ENCODE measurements around the gene GMPR2.

The GMPR2 gene

DNA sequence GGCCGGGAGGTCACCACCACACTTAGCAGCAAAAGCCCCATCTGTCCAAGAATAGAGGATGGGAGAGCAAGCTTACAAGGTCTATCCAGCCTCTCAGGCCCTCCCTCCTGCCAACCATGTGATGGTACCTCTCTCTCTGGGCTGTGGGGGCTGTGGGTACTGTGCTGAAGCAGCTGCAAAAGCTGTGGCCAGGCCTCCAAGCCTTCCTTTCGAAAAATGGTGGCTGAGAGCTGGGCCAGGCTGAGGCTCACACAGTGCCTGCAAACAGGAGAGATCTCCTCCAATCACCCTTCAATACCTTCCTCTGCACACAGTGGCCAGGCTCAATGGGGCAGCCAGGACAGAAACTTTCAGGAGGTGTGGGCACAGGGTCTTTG, 45.2 kb upstream of the GMPR2 start:
- peak overlapping the region; percentile 59 for H3K4me3 ChIP-seq (ENCODE audit: control insufficient read depth, low read depth, low read length)
- no peak for DNase-seq (ENCODE audit: low read depth)
- TF ChIP-seq, protein P1, sequence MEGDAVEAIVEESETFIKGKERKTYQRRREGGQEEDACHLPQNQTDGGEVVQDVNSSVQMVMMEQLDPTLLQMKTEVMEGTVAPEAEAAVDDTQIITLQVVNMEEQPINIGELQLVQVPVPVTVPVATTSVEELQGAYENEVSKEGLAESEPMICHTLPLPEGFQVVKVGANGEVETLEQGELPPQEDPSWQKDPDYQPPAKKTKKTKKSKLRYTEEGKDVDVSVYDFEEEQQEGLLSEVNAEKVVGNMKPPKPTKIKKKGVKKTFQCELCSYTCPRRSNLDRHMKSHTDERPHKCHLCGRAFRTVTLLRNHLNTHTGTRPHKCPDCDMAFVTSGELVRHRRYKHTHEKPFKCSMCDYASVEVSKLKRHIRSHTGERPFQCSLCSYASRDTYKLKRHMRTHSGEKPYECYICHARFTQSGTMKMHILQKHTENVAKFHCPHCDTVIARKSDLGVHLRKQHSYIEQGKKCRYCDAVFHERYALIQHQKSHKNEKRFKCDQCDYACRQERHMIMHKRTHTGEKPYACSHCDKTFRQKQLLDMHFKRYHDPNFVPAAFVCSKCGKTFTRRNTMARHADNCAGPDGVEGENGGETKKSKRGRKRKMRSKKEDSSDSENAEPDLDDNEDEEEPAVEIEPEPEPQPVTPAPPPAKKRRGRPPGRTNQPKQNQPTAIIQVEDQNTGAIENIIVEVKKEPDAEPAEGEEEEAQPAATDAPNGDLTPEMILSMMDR (IDR thresholded peaks at IDR 0.05; ENCODE audit: control insufficient read depth, insufficient read depth, low read depth, low read length, missing control alignments), result no peak

DNA sequence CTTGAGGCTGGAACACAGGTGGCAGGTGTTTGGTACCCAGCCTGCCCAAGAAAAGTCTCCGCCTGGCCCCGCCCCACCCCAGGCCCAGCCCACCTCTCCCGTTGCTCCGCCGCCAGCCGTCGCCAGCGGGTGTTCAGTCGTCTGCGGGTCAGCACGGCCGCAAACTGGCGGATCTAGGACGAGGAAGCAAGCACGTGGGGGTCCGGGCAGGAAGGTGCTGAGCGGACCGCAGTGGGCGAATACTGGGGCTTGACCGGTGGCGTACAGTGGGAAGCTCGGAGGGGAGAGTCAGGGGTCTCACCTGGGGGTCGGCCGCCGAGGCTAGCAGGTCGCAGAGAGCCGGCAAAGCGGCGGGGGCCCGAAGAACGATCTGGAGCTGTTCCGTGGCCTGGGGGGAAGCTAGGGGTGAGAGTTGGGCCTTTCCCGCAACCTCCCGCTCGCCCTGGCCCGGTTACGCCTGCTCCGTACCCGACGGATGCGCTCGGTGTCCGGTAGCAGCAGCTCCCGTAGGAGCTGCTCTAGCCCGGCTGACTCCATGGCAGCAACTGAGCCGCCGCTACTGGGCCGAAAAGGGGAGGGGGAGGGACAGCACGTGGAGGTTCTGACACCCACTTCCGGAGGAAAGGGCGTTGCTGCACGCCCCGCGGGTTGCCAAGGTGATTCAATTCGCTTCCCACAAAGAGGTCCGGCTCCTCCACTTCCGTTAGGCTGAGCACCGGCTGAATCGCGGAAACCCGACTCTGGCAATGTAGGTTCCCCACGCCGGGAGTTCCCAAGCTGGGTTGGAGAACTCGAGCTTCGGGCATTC, 44.3 kb upstream of the GMPR2 start, which contains the start of gene IPO4:
Gene IPO4, minus strand, starts transcription at position 566 of the 808 bp plus-strand sequence. Its CDS starts 29 bp downstream, at position 537.
- TF ChIP-seq, protein P1 (IDR thresholded peaks at IDR 0.05; ENCODE audit: control insufficient read depth, insufficient read depth, low read depth, low read length, missing control alignments), result no peak
- peak; percentile 94 for DNase-seq (ENCODE audit: low read depth)
- H3K4me3 ChIP-seq (ENCODE audit: control insufficient read depth, low read depth, low read length), result peak within 1 kb of the TSS; percentile 59

DNA sequence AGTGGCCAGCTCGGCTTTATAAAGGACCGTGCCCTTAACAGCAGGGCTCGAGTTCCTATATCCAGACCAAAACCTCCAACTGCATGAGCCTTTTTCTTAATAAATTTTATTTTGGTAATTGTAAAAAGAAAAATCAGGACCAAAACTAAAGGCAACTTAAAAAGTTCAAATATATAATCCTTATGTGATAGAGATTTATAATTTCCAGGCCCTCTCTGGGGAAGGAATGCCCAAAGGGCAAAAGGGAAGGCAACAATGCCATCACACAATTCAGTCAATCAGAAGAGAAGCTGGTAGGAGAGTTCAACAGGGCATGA, 43.7 kb upstream of the GMPR2 start:
- H3K4me3 ChIP-seq (ENCODE audit: control insufficient read depth, low read depth, low read length), result peak overlapping the region; percentile 59; the same call in 1 of the 2 replicates
- DNase-seq (ENCODE audit: low read depth), result no peak
- TF ChIP-seq, protein P1 (IDR thresholded peaks at IDR 0.05; ENCODE audit: control insufficient read depth, insufficient read depth, low read depth, low read length, missing control alignments), result no peak

DNA sequence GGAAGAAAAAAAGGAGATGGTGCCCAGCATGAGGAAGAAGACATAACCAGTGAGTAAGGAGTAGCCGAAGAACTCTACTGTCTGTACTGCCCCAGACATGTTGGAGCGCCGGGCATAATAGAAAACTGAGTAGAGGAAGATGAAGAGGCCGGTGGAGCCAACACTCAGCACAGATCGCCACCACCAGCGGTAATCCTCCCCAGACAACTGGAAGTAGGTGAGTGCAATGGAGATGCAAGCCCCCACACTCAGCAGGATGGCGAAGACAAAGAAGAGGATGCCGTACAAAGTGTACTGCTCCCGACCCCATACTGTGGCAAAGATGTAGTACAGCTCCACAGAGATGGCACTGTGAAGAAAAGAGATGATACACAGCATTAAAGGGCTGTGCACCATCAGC, 43.3 kb upstream of the GMPR2 start:
- no peak overlapping the region for H3K4me3 ChIP-seq (ENCODE audit: control insufficient read depth, low read depth, low read length)
- DNase-seq (ENCODE audit: low read depth), result no peak
- TF ChIP-seq, protein P1 (IDR thresholded peaks at IDR 0.05; ENCODE audit: control insufficient read depth, insufficient read depth, low read depth, low read length, missing control alignments), result no peak

DNA sequence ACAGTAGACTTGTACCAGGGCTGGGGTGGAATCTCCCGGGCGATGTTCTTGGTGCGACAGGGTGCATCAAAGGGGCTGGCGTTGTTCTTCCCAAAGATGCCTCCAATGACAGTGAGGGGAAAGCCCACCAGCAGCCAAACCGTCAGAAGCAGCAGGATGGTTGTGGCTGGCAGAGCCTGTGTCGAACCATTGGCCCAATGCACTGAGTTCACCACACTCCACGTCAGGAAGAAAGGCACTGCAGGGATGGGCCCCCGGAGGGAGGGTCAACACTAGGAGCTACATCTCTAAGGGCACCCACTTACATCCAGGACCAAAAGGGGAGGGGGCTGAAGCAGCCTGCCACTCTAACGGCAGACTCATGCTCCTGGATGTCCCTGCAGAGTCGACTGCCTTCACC, 42.3 kb upstream of the GMPR2 start:
- no peak for DNase-seq (ENCODE audit: low read depth)
- no peak overlapping the region for H3K4me3 ChIP-seq (ENCODE audit: control insufficient read depth, low read depth, low read length)
- TF ChIP-seq, protein P1 (IDR thresholded peaks at IDR 0.05; ENCODE audit: control insufficient read depth, insufficient read depth, low read depth, low read length, missing control alignments), result no peak

DNA sequence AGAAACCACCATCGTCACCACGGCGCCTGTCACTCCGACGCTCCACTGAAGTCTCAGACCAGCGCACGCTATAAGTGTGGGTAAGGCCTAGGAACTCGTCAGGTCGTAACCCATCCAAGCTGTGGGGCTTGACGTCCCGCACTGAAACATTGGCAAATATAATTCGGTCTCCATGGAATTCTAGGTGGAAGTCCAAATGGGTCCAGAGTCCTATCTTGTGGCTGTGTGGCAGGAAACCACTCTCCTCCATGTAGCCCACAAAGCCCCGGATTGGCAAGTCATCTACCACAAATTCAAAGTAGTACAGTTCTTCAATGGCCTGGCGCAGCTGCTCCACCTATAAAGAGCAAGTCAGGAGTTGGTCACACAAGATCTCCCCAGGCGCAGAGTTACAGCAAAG, 39.8 kb upstream of the GMPR2 start:
- TF ChIP-seq, protein P1 (IDR thresholded peaks at IDR 0.05; ENCODE audit: control insufficient read depth, insufficient read depth, low read depth, low read length, missing control alignments), result no peak
- DNase-seq (ENCODE audit: low read depth), result no peak
- no peak overlapping the region for H3K4me3 ChIP-seq (ENCODE audit: control insufficient read depth, low read depth, low read length)

All from AG09309 (cell line).